C1 segment of cervical spinal cord (tissue), 14 donors: ENCODE measurements around the gene HDGFL2.
A peak's percentile ranks its signal among the peaks of the same experiment; 100 is the strongest.

ENCODE experiments used
- DNase-seq, 14 donors: peaks; one replicate each; lab custom pipeline; 2025; lab: John Stamatoyannopoulos, UW

Gene HDGFL2

GRCh38 chr19:4444765-4445741, 27.0 kb upstream of the HDGFL2 start:
- DNase-seq = no peak

- no peak for DNase-seq
Measured at GRCh38 chr19:4445963-4446703, 26.0 kb upstream of the HDGFL2 start.

GRCh38 chr19:4446704-4447200, 25.3 kb upstream of the HDGFL2 start:
- no peak for DNase-seq

- DNase-seq = no peak
Measured at GRCh38 chr19:4447327-4448146, 24.6 kb upstream of the HDGFL2 start.

- DNase-seq = no peak
Measured at GRCh38 chr19:4448147-4448985, 23.7 kb upstream of the HDGFL2 start.

- peak in 12 of 14 donors; percentile 23 to 89 (median 65) for DNase-seq
Measured at GRCh38 chr19:4449022-4449638, 23.0 kb upstream of the HDGFL2 start.

- DNase-seq = no peak
Measured at GRCh38 chr19:4449639-4450028, 22.5 kb upstream of the HDGFL2 start.

- peak in 1 of 14 donors; percentile 36 for DNase-seq
Measured at GRCh38 chr19:4452230-4452990, 19.7 kb upstream of the HDGFL2 start.

GRCh38 chr19:4453232-4454179, 18.6 kb upstream of the HDGFL2 start:
- DNase-seq = no peak

GRCh38 chr19:4454747-4455718, 17.1 kb upstream of the HDGFL2 start:
- DNase-seq = peak in 2 of 14 donors; percentile 10 to 51

GRCh38 chr19:4455719-4456475, 16.2 kb upstream of the HDGFL2 start:
- DNase-seq = peak in 9 of 14 donors; percentile 12 to 90 (median 56)

GRCh38 chr19:4456476-4456842, 15.6 kb upstream of the HDGFL2 start:
- DNase-seq = peak in 3 of 14 donors; percentile 22 to 40 (median 34)

- peak in 6 of 14 donors; percentile 8 to 62 (median 34) for DNase-seq
Measured at GRCh38 chr19:4456843-4457653, 15.0 kb upstream of the HDGFL2 start.

- DNase-seq = peak; percentile 48 to 99 (median 90)
Measured at GRCh38 chr19:4457654-4458395, 14.3 kb upstream of the HDGFL2 start, which contains the start of gene UBXN6. UBXN6 (minus strand) TSS chr19:4457794; CDS start chr19:4457697, 97 bp downstream.
